Breast epithelium (tissue), 3 donors: ENCODE results near the gene INTS6.

ENCODE experiments used
- POLR2A ChIP-seq: fragments of 450-650 bp; IDR thresholded peaks from one replicate; pipeline ENCODE4 v1.6.1; 2016; ENCODE audit warnings: antibody characterized with exemption, mild to moderate bottlenecking, moderate library complexity
- TF ChIP-seq, protein P1 (sequence below), 3 donors: fragments of 450-650 bp; IDR thresholded peaks; one replicate each; pipeline ENCODE4 v1.5.1; 2016 to 2017; ENCODE audit warnings: antibody characterized with exemption in 3 of 3, mild to moderate bottlenecking in 3 of 3, moderate library complexity in 3 of 3

DNA sequence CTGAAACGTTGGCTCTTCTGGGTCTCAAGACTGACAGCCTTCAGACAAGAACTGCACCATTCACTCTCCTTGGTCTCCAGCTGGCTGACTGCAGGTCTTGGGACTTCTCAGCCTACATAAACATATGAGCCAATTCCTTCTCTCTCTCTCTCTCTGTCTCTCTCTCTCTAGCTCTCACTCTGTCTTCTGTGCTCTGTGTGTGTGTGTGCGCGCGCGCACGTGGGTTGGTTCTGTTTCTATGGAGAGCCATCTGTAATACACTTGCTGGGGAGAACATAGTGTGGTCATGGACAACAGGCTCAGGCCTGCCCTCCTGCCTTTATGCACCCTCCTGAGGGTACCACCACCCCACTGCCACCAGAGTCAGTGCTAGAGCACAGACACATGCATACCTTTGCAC, 127.0 kb downstream of the INTS6 start:
- TF ChIP-seq, protein P1, sequence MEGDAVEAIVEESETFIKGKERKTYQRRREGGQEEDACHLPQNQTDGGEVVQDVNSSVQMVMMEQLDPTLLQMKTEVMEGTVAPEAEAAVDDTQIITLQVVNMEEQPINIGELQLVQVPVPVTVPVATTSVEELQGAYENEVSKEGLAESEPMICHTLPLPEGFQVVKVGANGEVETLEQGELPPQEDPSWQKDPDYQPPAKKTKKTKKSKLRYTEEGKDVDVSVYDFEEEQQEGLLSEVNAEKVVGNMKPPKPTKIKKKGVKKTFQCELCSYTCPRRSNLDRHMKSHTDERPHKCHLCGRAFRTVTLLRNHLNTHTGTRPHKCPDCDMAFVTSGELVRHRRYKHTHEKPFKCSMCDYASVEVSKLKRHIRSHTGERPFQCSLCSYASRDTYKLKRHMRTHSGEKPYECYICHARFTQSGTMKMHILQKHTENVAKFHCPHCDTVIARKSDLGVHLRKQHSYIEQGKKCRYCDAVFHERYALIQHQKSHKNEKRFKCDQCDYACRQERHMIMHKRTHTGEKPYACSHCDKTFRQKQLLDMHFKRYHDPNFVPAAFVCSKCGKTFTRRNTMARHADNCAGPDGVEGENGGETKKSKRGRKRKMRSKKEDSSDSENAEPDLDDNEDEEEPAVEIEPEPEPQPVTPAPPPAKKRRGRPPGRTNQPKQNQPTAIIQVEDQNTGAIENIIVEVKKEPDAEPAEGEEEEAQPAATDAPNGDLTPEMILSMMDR (IDR thresholded peaks at IDR 0.05), result no peak
- no peak for TF ChIP-seq POLR2A
